HUES48 (cell line): ENCODE results near the gene KCNN1.
A peak's percentile ranks its signal among the peaks of the same experiment; 100 is the strongest.

Experiments
- H3K27ac ChIP-seq: one replicate; pipeline ENCODE4 v1.7.0; 2013; ENCODE audit warnings: low read depth, low read length, inconsistent platforms
- H3K27me3 ChIP-seq: 2 replicates; pipeline ENCODE4 v1.6.1; 2013; ENCODE audit warnings: mild to moderate bottlenecking, low read length; ENCODE audit not compliant: control insufficient read depth, insufficient read depth
- H3K36me3 ChIP-seq: 2 replicates; pipeline ENCODE4 v1.6.1; 2013; ENCODE audit warnings: low read length; ENCODE audit not compliant: control insufficient read depth, insufficient read depth
- H3K4me1 ChIP-seq: 2 replicates; pipeline ENCODE4 v1.6.1; 2013; ENCODE audit warnings: mild to moderate bottlenecking, low read length; ENCODE audit not compliant: control insufficient read depth, insufficient read depth
- H3K4me3 ChIP-seq: 2 replicates; pipeline ENCODE4 v1.5.1; 2013; ENCODE audit warnings: mild to moderate bottlenecking, low read depth, low read length
- H3K9ac ChIP-seq: 2 replicates; pipeline ENCODE4 v1.6.1; 2013; ENCODE audit warnings: mild to moderate bottlenecking, low read depth, low read length, moderate library complexity
- H3K9me3 ChIP-seq: 2 replicates; pipeline ENCODE4 v1.6.1; 2013; ENCODE audit warnings: low read length; ENCODE audit not compliant: control insufficient read depth, insufficient read depth

The KCNN1 gene

GRCh38 chr19:17957149-17957849, 9.6 kb upstream of the KCNN1 start:
- H3K4me3 ChIP-seq: no peak overlapping the region
- no peak overlapping the region for H3K27ac ChIP-seq
- no peaks in the 10 kb centered on the region; the same call in 1 of the 2 replicates for H3K4me1 ChIP-seq
- no peak overlapping the region for H3K9ac ChIP-seq
- peaks cover 22% of the 10 kb centered on the region for H3K27me3 ChIP-seq
- H3K9me3 ChIP-seq: no peaks in the 10 kb centered on the region
- H3K36me3 ChIP-seq: no peaks in the 10 kb centered on the region; the same call in 1 of the 2 replicates

GRCh38 chr19:17957885-17958284, 9.0 kb upstream of the KCNN1 start:
- H3K27me3 ChIP-seq: peaks cover 16% of the 10 kb centered on the region
- no peaks in the 10 kb centered on the region for H3K9me3 ChIP-seq
- no peak overlapping the region for H3K4me3 ChIP-seq
- H3K9ac ChIP-seq: no peak overlapping the region
- H3K36me3 ChIP-seq: no peaks in the 10 kb centered on the region; the same call in 1 of the 2 replicates
- H3K4me1 ChIP-seq: no peaks in the 10 kb centered on the region; the same call in 1 of the 2 replicates
- no peak overlapping the region for H3K27ac ChIP-seq

GRCh38 chr19:17963936-17964691, 2.8 kb upstream of the KCNN1 start:
- Histone ChIP-seq H3K27me3 (peaks cover 13% of the 10 kb centered on the region), H3K4me3 (no peak overlapping the region), H3K9me3 (no peaks in the 10 kb centered on the region), H3K36me3 (no peaks in the 10 kb centered on the region), H3K9ac (no peak overlapping the region), H3K27ac (no peak overlapping the region), H3K4me1 (0 out of 2 replicates have a peak, but pooled peaks cover 3% of the 10 kb centered on the region)

GRCh38 chr19:17965370-17966128, 1.4 kb upstream of the KCNN1 start:
- 0 out of 2 replicates have a peak, but pooled peaks cover 3% of the 10 kb centered on the region for H3K4me1 ChIP-seq
- H3K36me3 ChIP-seq: no peaks in the 10 kb centered on the region
- no peak overlapping the region for H3K9ac ChIP-seq
- peaks cover 13% of the 10 kb centered on the region for H3K27me3 ChIP-seq
- H3K4me3 ChIP-seq: no peak overlapping the region
- H3K9me3 ChIP-seq: no peaks in the 10 kb centered on the region
- H3K27ac ChIP-seq: no peak overlapping the region

- Histone ChIP-seq H3K27me3 (peaks cover 13% of the 10 kb centered on the region), H3K9me3 (no peaks in the 10 kb centered on the region), H3K4me3 (no peak overlapping the region), H3K4me1 (0 out of 2 replicates have a peak, but pooled peaks cover 3% of the 10 kb centered on the region), H3K36me3 (no peaks in the 10 kb centered on the region), H3K9ac (no peak overlapping the region), H3K27ac (no peak overlapping the region)
These were observed 801 bp upstream of the KCNN1 start for GRCh38 chr19:17966129-17966483.

- peak overlapping the region; percentile 72 for H3K4me3 ChIP-seq
- H3K27me3 ChIP-seq: peaks cover 13% of the 10 kb centered on the region
- H3K9me3 ChIP-seq: no peaks in the 10 kb centered on the region
- H3K27ac ChIP-seq: no peak overlapping the region
- no peak overlapping the region for H3K9ac ChIP-seq
- no peaks in the 10 kb centered on the region for H3K36me3 ChIP-seq
- 0 out of 2 replicates have a peak, but pooled peaks cover 3% of the 10 kb centered on the region for H3K4me1 ChIP-seq
These were observed 547 bp downstream of the KCNN1 start for GRCh38 chr19:17967257-17968051.

- Histone ChIP-seq H3K4me1 (0 out of 2 replicates have a peak, but pooled peaks cover 3% of the 10 kb centered on the region), H3K27ac (no peak overlapping the region), H3K9ac (no peak overlapping the region), H3K4me3 (no peak overlapping the region), H3K27me3 (peaks cover 13% of the 10 kb centered on the region), H3K9me3 (no peaks in the 10 kb centered on the region), H3K36me3 (no peaks in the 10 kb centered on the region)
These were observed 1.5 kb downstream of the KCNN1 start for GRCh38 chr19:17968362-17968761.

- Histone ChIP-seq H3K4me1 (0 out of 2 replicates have a peak, but pooled peaks cover 3% of the 10 kb centered on the region), H3K27me3 (peaks cover 13% of the 10 kb centered on the region), H3K27ac (no peak overlapping the region), H3K4me3 (no peak overlapping the region), H3K36me3 (no peaks in the 10 kb centered on the region), H3K9ac (no peak overlapping the region), H3K9me3 (no peaks in the 10 kb centered on the region)
These were observed 2.3 kb downstream of the KCNN1 start for GRCh38 chr19:17969096-17969792.

GRCh38 chr19:17972230-17972629, 5.3 kb downstream of the KCNN1 start:
- no peaks in the 10 kb centered on the region for H3K36me3 ChIP-seq
- H3K27ac ChIP-seq: no peak overlapping the region
- peaks cover 5% of the 10 kb centered on the region for H3K27me3 ChIP-seq
- H3K9ac ChIP-seq: no peak overlapping the region
- H3K4me3 ChIP-seq: no peak overlapping the region
- H3K4me1 ChIP-seq: no peaks in the 10 kb centered on the region
- H3K9me3 ChIP-seq: no peaks in the 10 kb centered on the region

- no peaks in the 10 kb centered on the region for H3K27me3 ChIP-seq
- H3K4me3 ChIP-seq: no peak overlapping the region
- H3K4me1 ChIP-seq: no peaks in the 10 kb centered on the region
- no peak overlapping the region for H3K27ac ChIP-seq
- no peaks in the 10 kb centered on the region for H3K9me3 ChIP-seq
- H3K36me3 ChIP-seq: peaks cover 3% of the 10 kb centered on the region; the same call in 1 of the 2 replicates
- H3K9ac ChIP-seq: no peak overlapping the region
These were observed 6.9 kb downstream of the KCNN1 start for GRCh38 chr19:17973759-17974158.
